Loucy (cell line): ENCODE data around the gene SNX5.

ENCODE experiments used
- H2AFZ ChIP-seq: fragments of 200-600 bp; sonication (generic); 2 replicates; pipeline ENCODE4 v1.6.0; 2016; ENCODE audit warnings: antibody characterized with exemption, mild to moderate bottlenecking, low read length, moderate library complexity
- H3F3A ChIP-seq: fragments of 200-600 bp; 2 replicates; pipeline ENCODE4 v1.6.0; 2016; ENCODE audit warnings: antibody characterized with exemption, low read depth, mild to moderate bottlenecking
- H3K27me3 ChIP-seq: fragments of 200-600 bp; sonication (generic); 2 replicates; pipeline ENCODE4 v1.6.1; 2014; ENCODE audit warnings: low read length, mild to moderate bottlenecking; ENCODE audit not compliant: insufficient read depth, poor library complexity, severe bottlenecking
- H3K36me3 ChIP-seq: fragments of 200-600 bp; sonication (generic); 2 replicates; pipeline ENCODE4 v1.6.1; 2016; ENCODE audit warnings: low read length; ENCODE audit not compliant: insufficient read depth
- H3K4me1 ChIP-seq: fragments of 200-600 bp; sonication (generic); 2 replicates; pipeline ENCODE4 v1.5.1; 2014; ENCODE audit warnings: low read length, mild to moderate bottlenecking; ENCODE audit not compliant: insufficient read depth, poor library complexity, severe bottlenecking
- H3K4me2 ChIP-seq: fragments of 200-600 bp; sonication (generic); 2 replicates; pipeline ENCODE4 v1.6.0; 2014; ENCODE audit warnings: antibody characterized with exemption, low read length, low read depth, mild to moderate bottlenecking; ENCODE audit not compliant: poor library complexity, severe bottlenecking
- H3K4me3 ChIP-seq: fragments of 200-600 bp; sonication (generic); 2 replicates; pipeline ENCODE4 v1.5.1; 2014; ENCODE audit warnings: low read length, mild to moderate bottlenecking, mixed read lengths; ENCODE audit not compliant: poor library complexity, severe bottlenecking
- H3K79me2 ChIP-seq: fragments of 200-600 bp; sonication (generic); 2 replicates; pipeline ENCODE4 v1.6.1; 2014; ENCODE audit warnings: low read length; ENCODE audit not compliant: insufficient read depth
- H3K9ac ChIP-seq: fragments of 200-600 bp; sonication (generic); 2 replicates; pipeline ENCODE4 v1.6.0; 2014; ENCODE audit warnings: mild to moderate bottlenecking, low read depth, low read length, moderate library complexity; ENCODE audit not compliant: poor library complexity, severe bottlenecking
- H3K9me2 ChIP-seq: fragments of 200-600 bp; sonication (generic); replicated peaks from 2 replicates; pipeline ENCODE4 v1.6.1; 2016; ENCODE audit warnings: low read depth, low read length, mixed read lengths
- H3K9me3 ChIP-seq: fragments of 200-600 bp; sonication (generic); 2 replicates; pipeline ENCODE4 v1.6.1; 2014; ENCODE audit warnings: mild to moderate bottlenecking, antibody characterized with exemption, low read length, low read depth; ENCODE audit not compliant: insufficient read depth
- H4K20me1 ChIP-seq: fragments of 200-600 bp; sonication (generic); 2 replicates; pipeline ENCODE4 v1.6.0; 2014; ENCODE audit warnings: antibody characterized with exemption, low read length, mild to moderate bottlenecking; ENCODE audit not compliant: insufficient read depth, poor library complexity, severe bottlenecking
- CTCF ChIP-seq: fragments of 200-600 bp; sonication (generic); conservative IDR thresholded peaks from 2 replicates; pipeline ENCODE4 v1.5.1; 2014; ENCODE audit warnings: mild to moderate bottlenecking, antibody characterized with exemption, low read length
- EZH2phosphoT487 ChIP-seq: fragments of 200-600 bp; IDR thresholded peaks from 2 replicates; pipeline ENCODE4 v1.6.1; 2018; ENCODE audit warnings: antibody characterized with exemption, mild to moderate bottlenecking, moderate library complexity, borderline replicate concordance

Gene SNX5

GRCh38 chr20:18004384-18005031 is 35.9 kb upstream of the SNX5 start:
- no peak overlapping the region for H3K9ac ChIP-seq

GRCh38 chr20:18003897-18004296 is 35.3 kb upstream of the SNX5 start:
- H3K4me1 ChIP-seq: no peaks in the 10 kb centered on the region
- no peak overlapping the region for H3K9ac ChIP-seq
- TF ChIP-seq CTCF (no peak), EZH2phosphoT487 (no peak)
- no peaks in the 10 kb centered on the region for H3K27me3 ChIP-seq
- no peaks in the 10 kb centered on the region for H4K20me1 ChIP-seq
- no peaks in the 10 kb centered on the region for H3K9me2 ChIP-seq
- H3K9me3 ChIP-seq: no peaks in the 10 kb centered on the region
- H3F3A ChIP-seq: no peaks in the 10 kb centered on the region
- no peak overlapping the region for H3K4me3 ChIP-seq
- no peak overlapping the region for H2AFZ ChIP-seq
- H3K36me3 ChIP-seq: no peaks in the 10 kb centered on the region
- H3K79me2 ChIP-seq: no peaks in the 10 kb centered on the region
- no peak overlapping the region for H3K4me2 ChIP-seq

More at GRCh38 chr20:18004384-18005031, 35.9 kb upstream of the SNX5 start:
- no peaks in the 10 kb centered on the region for H3F3A ChIP-seq
- no peaks in the 10 kb centered on the region for H3K4me1 ChIP-seq
- no peaks in the 10 kb centered on the region for H3K9me3 ChIP-seq
- no peaks in the 10 kb centered on the region for H3K9me2 ChIP-seq
- H3K4me2 ChIP-seq: no peak overlapping the region
- no peak overlapping the region for H2AFZ ChIP-seq
- H3K36me3 ChIP-seq: no peaks in the 10 kb centered on the region
- no peaks in the 10 kb centered on the region for H4K20me1 ChIP-seq
- H3K79me2 ChIP-seq: no peaks in the 10 kb centered on the region
- H3K4me3 ChIP-seq: no peak overlapping the region
- no peaks in the 10 kb centered on the region for H3K27me3 ChIP-seq
- no peak for TF ChIP-seq EZH2phosphoT487
- no peak for TF ChIP-seq CTCF

GRCh38 chr20:18001131-18001921 is 32.7 kb upstream of the SNX5 start:
- Histone ChIP-seq H3F3A (no peaks in the 10 kb centered on the region), H3K9ac (no peak overlapping the region), H4K20me1 (no peaks in the 10 kb centered on the region), H3K27me3 (no peaks in the 10 kb centered on the region), H3K79me2 (no peaks in the 10 kb centered on the region), H3K4me3 (no peak overlapping the region), H3K9me3 (no peaks in the 10 kb centered on the region), H3K9me2 (no peaks in the 10 kb centered on the region), H3K4me2 (no peak overlapping the region), H3K36me3 (no peaks in the 10 kb centered on the region), H3K4me1 (no peaks in the 10 kb centered on the region), H2AFZ (no peak overlapping the region)
- TF ChIP-seq CTCF (no peak), EZH2phosphoT487 (no peak)
